Liver (tissue), 9 donors: ENCODE results near the gene CCDC85A. TPM values are rescaled to one million over a fixed set of nuclear protein-coding genes. Genes with fewer than 3 reads are reported as not detected.

Source experiments
- DNase-seq: peaks from one replicate; pipeline ENCODE4 v3.0.0-alpha.2; 2017; ENCODE audit warnings: low spot score
- H3K27ac ChIP-seq, 2 donors: one replicate each; pipeline ENCODE4 v1.7.0; 2013; ENCODE audit warnings: inconsistent platforms in 2 of 2, low read length in 2 of 2, control low read depth in 1 of 2, low read depth in 1 of 2, mild to moderate bottlenecking in 1 of 2
- H3K27me3 ChIP-seq, 4 donors: one replicate each; pipeline versions ENCODE4 v1.6.1 to v1.7.0; 2013; ENCODE audit warnings: low read length in 3 of 4, inconsistent platforms in 1 of 4, mild to moderate bottlenecking in 1 of 4, moderate library complexity in 1 of 4; ENCODE audit not compliant: control insufficient read depth in 4 of 4, insufficient read depth in 4 of 4
- H3K36me3 ChIP-seq, 4 donors: one replicate each; pipeline versions ENCODE4 v1.6.1 to v1.7.0; 2013; ENCODE audit warnings: low read length in 3 of 4, mild to moderate bottlenecking in 3 of 4, low read depth in 1 of 4, moderate library complexity in 1 of 4; ENCODE audit not compliant: control insufficient read depth in 4 of 4, insufficient read depth in 3 of 4
- H3K4me1 ChIP-seq, 4 donors: one replicate each; pipeline versions ENCODE4 v1.6.1 to v1.7.0; 2013; ENCODE audit warnings: low read length in 3 of 4, mild to moderate bottlenecking in 3 of 4, moderate library complexity in 1 of 4; ENCODE audit not compliant: control insufficient read depth in 4 of 4, insufficient read depth in 4 of 4
- H3K4me3 ChIP-seq, 3 donors: one replicate each; pipeline versions ENCODE4 v1.6.1 to v1.7.0; 2013; ENCODE audit warnings: low read length in 3 of 3, control low read depth in 1 of 3, low read depth in 1 of 3, mild to moderate bottlenecking in 1 of 3
- H3K9ac ChIP-seq, 2 donors: one replicate each; pipeline ENCODE4 v1.7.0; 2013; ENCODE audit warnings: low read length in 2 of 2, mild to moderate bottlenecking in 2 of 2, moderate library complexity in 2 of 2, control low read depth in 1 of 2, low read depth in 1 of 2
- H3K9me3 ChIP-seq, 4 donors: one replicate each; pipeline versions ENCODE4 v1.6.1 to v1.7.0; 2013; ENCODE audit warnings: low read length in 3 of 4; ENCODE audit not compliant: control insufficient read depth in 4 of 4
- ATF3 ChIP-seq: IDR thresholded peaks from 2 replicates; pipeline ENCODE4 v1.6.1; 2016; ENCODE audit warnings: antibody characterized with exemption
- CTCF ChIP-seq: fragments of 150-350 bp; IDR thresholded peaks from 2 replicates; pipeline ENCODE4 v1.5.1; 2017; ENCODE audit warnings: improper control_type of control experiment, low read depth, low read length; ENCODE audit not compliant: missing input control
- EGR1 ChIP-seq, 2 donors: IDR thresholded peaks; 2 replicates each; pipeline ENCODE4 v1.6.1; 2016 to 2018; ENCODE audit warnings: antibody characterized with exemption in 2 of 2, low read depth in 2 of 2
- FOXA1 ChIP-seq: IDR thresholded peaks from 2 replicates; pipeline ENCODE4 v1.6.1; 2016; ENCODE audit warnings: antibody characterized with exemption
- FOXA2 ChIP-seq: IDR thresholded peaks from 2 replicates; pipeline ENCODE4 v1.6.1; 2016; ENCODE audit warnings: antibody characterized with exemption
- GABPA ChIP-seq, 2 donors: IDR thresholded peaks in 1 of 2; conservative IDR thresholded peaks in 1 of 2; 2 replicates each; pipeline ENCODE4 v1.6.1; 2016; ENCODE audit warnings: antibody characterized with exemption in 2 of 2, mild to moderate bottlenecking in 1 of 2, moderate library complexity in 1 of 2
- HNF4A ChIP-seq, 2 donors: conservative IDR thresholded peaks; 2 replicates each; pipeline ENCODE4 v1.6.1; 2016; ENCODE audit warnings: antibody characterized with exemption in 2 of 2, mild to moderate bottlenecking in 2 of 2
- HNF4G ChIP-seq: IDR thresholded peaks from 2 replicates; pipeline ENCODE4 v1.6.1; 2016; ENCODE audit warnings: antibody characterized with exemption
- JUND ChIP-seq, 2 donors: IDR thresholded peaks; 2 replicates each; pipeline ENCODE4 v1.6.1; 2016; ENCODE audit warnings: antibody characterized with exemption in 2 of 2
- MAX ChIP-seq: IDR thresholded peaks from 2 replicates; pipeline ENCODE4 v1.6.1; 2016; ENCODE audit warnings: antibody characterized with exemption
- NR2F2 ChIP-seq: IDR thresholded peaks from 2 replicates; pipeline ENCODE4 v1.6.1; 2016; ENCODE audit warnings: antibody characterized with exemption
- RAD21 ChIP-seq, 2 donors: IDR thresholded peaks; 2 replicates each; pipeline ENCODE4 v1.6.1; 2016; ENCODE audit warnings: antibody characterized with exemption in 2 of 2, mild to moderate bottlenecking in 2 of 2
- REST ChIP-seq: IDR thresholded peaks from 2 replicates; pipeline ENCODE4 v1.6.1; 2016; ENCODE audit warnings: antibody characterized with exemption, mild to moderate bottlenecking
- RXRA ChIP-seq, 2 donors: IDR thresholded peaks; 2 replicates each; pipeline ENCODE4 v1.6.1; 2017 to 2018; ENCODE audit warnings: antibody characterized with exemption in 2 of 2, mild to moderate bottlenecking in 1 of 2
- SP1 ChIP-seq: IDR thresholded peaks from 2 replicates; pipeline ENCODE4 v1.6.1; 2018; ENCODE audit warnings: antibody characterized with exemption, mild to moderate bottlenecking
- TAF1 ChIP-seq: conservative IDR thresholded peaks from 2 replicates; pipeline ENCODE4 v1.6.1; 2016; ENCODE audit warnings: antibody characterized with exemption, mild to moderate bottlenecking
- WGBS: extraction: QIAGEN DNeasy Blood & Tissue Kit; methylation state at CpG from one replicate; pipeline ENCODE4 v1.1.7; 2013; 5-methylcytosine and 5-hydroxymethylcytosine counted together
- polyA plus RNA-seq, 2 donors: library from polyadenylated mRNA; stranded (reverse) in 1 of 2; unstranded in 1 of 2; fragments of 200-250 nt in 1 of 2; fragments of >200 nt in 1 of 2; fragmentation: Nextera tagmentation in 1 of 2; extraction: Ambion mirVana in 1 of 2; gene quantifications; one replicate each; pipeline versions ENCODE4 v1.2.1 to v1.2.3, GENCODE V29; 2013 to 2015
- total RNA-seq, 2 donors: library from RNA; depleted of rRNA; stranded (reverse); fragments of >200 nt; gene quantifications; one replicate each; pipeline ENCODE4 v1.2.3, GENCODE V29; 2014
- donor health status: healthy.
- donor health status: healthy.
- donor health status: healthy.
- donor health status: healthy.
- donor health status: healthy.

CCDC85A gene
- total and polyA plus RNA-seq, 4 donors = 0.05 to 0.17 (median 0.10) TPM

DNA sequence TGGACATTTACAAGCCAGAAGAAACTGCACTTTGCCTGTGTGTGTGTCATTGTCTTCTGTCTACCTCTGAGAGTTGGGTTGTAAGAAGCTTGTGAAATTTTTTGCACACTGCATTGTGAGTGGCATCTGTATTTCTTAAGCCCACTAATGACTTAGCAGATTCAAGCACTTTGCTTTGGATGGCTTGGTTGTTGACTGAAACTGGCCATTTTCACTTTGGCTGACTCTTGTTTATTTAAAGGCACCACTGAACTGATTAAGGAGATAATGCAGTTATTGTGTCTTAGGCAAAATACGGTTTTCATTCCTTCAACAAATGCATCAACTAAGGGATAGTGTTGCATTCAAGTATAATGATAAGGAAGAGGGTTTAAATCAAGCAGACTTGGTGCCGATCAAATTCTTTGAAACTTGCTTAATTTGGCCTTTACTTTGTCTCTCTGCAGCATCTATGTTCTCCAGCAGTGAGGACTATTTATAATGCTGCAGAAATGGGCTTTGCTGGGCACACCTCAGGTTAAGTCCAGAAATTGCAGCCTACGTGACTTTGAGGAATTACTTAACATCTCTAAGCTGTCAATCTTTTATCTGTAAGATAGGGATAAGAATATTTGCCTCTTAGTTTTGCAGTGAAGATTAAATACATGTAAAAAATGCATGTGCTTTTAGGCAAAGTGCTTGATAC lies 142.0 kb downstream of the CCDC85A start:
- H3K27ac ChIP-seq = no peak overlapping the region
- 60% methylated on average over 3 of the region's 3 CpGs for WGBS
- DNase-seq = no peak
- no peaks in the 10 kb centered on the region for H3K4me1 ChIP-seq
- no peak overlapping the region for H3K4me3 ChIP-seq
- TF ChIP-seq NR2F2 (no peak), TAF1 (no peak), RXRA (IDR thresholded peaks at IDR 0.05) (no peak), EGR1 (IDR thresholded peaks at IDR 0.05; ENCODE audit: low read depth in 2 of 2) (no peak), REST (no peak), FOXA2 (no peak), ATF3 (no peak), GABPA (IDR thresholded peaks at IDR 0.05 in 1 of 2, conservative IDR thresholded peaks at IDR 0.05 in 1 of 2) (no peak), MAX (no peak), FOXA1 (no peak), JUND (IDR thresholded peaks at IDR 0.05) (no peak), CTCF (no peak), SP1 (no peak)
- H3K27me3 ChIP-seq = peaks cover 0 to 3% (median 0%) of the 10 kb centered on the region in 4 donors
- H3K36me3 ChIP-seq = no peaks in the 10 kb centered on the region
- H3K9me3 ChIP-seq = no peaks in the 10 kb centered on the region
- no peak overlapping the region for H3K9ac ChIP-seq

- Histone ChIP-seq H3K9ac (no peak overlapping the region), H3K4me3 (no peak overlapping the region), H3K4me1 (no peaks in the 10 kb centered on the region), H3K9me3 (no peaks in the 10 kb centered on the region), H3K36me3 (no peaks in the 10 kb centered on the region), H3K27ac (no peak overlapping the region), H3K27me3 (peaks cover 0 to 3% (median 0%) of the 10 kb centered on the region in 4 donors)
- DNase-seq = no peak
- TF ChIP-seq SP1 (no peak), CTCF (no peak), RAD21 (IDR thresholded peaks at IDR 0.05) (no peak), NR2F2 (no peak), REST (no peak), RXRA (IDR thresholded peaks at IDR 0.05) (no peak), FOXA1 (no peak), FOXA2 (no peak), JUND (IDR thresholded peaks at IDR 0.05) (no peak), ATF3 (no peak), EGR1 (IDR thresholded peaks at IDR 0.05; ENCODE audit: low read depth in 2 of 2) (no peak), TAF1 (no peak), HNF4G (no peak), HNF4A (conservative IDR thresholded peaks at IDR 0.05) (no peak)
- 81% methylated on average over 1 of the region's 1 CpG for WGBS
Measured at GRCh38 chr2:56326346-56326741, 142.6 kb downstream of the CCDC85A start.
